Endothelial cell of umbilical vein (primary cell): ENCODE data around the gene MAPKBP1. TPM values are rescaled to one million over a fixed set of nuclear protein-coding genes. Genes with fewer than 3 reads are reported as not detected.

ENCODE experiments used
- BruUV-seq: library from RNA; stranded (reverse); fragments of 400-500 nt; replicated peaks from 2 replicates; lab custom pipeline; 2021; lab: Mats Ljungman, UMichigan
- CTCF ChIA-PET: fragments of 300-600, 350-600 bp; sonication (Branson Sonifier 250); formaldehyde crosslinking; loops from one replicate; lab custom pipeline; 2021; ENCODE audit warnings: antibody characterized with exemption, inconsistent platforms; lab: Charles Lee
- POLR2A ChIA-PET: fragments of 300-600, 350-600 bp; sonication (Branson Sonifier 250); formaldehyde crosslinking; loops from one replicate; lab custom pipeline; 2021; ENCODE audit warnings: antibody characterized with exemption, inconsistent platforms; lab: Charles Lee
- DNase-seq: peaks from one replicate; pipeline ENCODE4 v3.0.0-alpha.2; 2011; ENCODE audit warnings: low read depth, low spot score
- FAIRE-seq: peaks from 2 replicates; lab custom pipeline; 2011; peaks lifted over from hg19 to GRCh38; lab: Jason Lieb, UNC
- H2AFZ ChIP-seq: 2 replicates; pipeline ENCODE4 v1.6.0; 2012; ENCODE audit warnings: low read depth, low read length, control low read depth, inconsistent platforms
- H3K27ac ChIP-seq: 2 replicates; pipeline ENCODE4 v1.5.1; 2011; ENCODE audit warnings: low read depth, mild to moderate bottlenecking, control low read depth, low read length, moderate library complexity; ENCODE audit not compliant: insufficient read depth
- H3K27me3 ChIP-seq, 2 experiments: 2 replicates each; pipeline versions ENCODE4 v1.6.0 to v1.6.1; 2011; ENCODE audit warnings: low read length in 2 of 2, mixed read lengths in 1 of 2; ENCODE audit not compliant: control insufficient read depth in 2 of 2, insufficient read depth in 2 of 2
- H3K36me3 ChIP-seq, 2 experiments: 2 replicates in 1 of 2; 3 replicates in 1 of 2; pipeline ENCODE4 v1.5.1; 2011; ENCODE audit warnings: low read length in 2 of 2, mild to moderate bottlenecking in 1 of 2, moderate library complexity in 1 of 2; ENCODE audit not compliant: control insufficient read depth in 2 of 2, insufficient read depth in 2 of 2; ENCODE audit errors: extremely low read depth in 1 of 2
- H3K4me1 ChIP-seq: 3 replicates; pipeline ENCODE4 v1.5.1; 2011; ENCODE audit warnings: mild to moderate bottlenecking, low read length; ENCODE audit not compliant: control insufficient read depth, insufficient read depth; ENCODE audit errors: extremely low read depth
- H3K4me2 ChIP-seq: 2 replicates; pipeline ENCODE4 v1.6.1; 2011; ENCODE audit warnings: low read length, control low read depth, mixed read lengths; ENCODE audit not compliant: insufficient read depth
- H3K4me3 ChIP-seq, 3 experiments: fragments of 200-600 bp in 1 of 3; sonication (generic), shearing (Covaris generic) in 1 of 3; replicated peaks in 1 of 3; 2 replicates each; pipeline ENCODE4 v1.5.1; 2011 to 2016; ENCODE audit warnings: control low read depth in 3 of 3, low read length in 3 of 3, mild to moderate bottlenecking in 2 of 3, inconsistent platforms in 1 of 3, low read depth in 1 of 3, moderate library complexity in 1 of 3; ENCODE audit not compliant: insufficient read depth in 1 of 3
- H3K79me2 ChIP-seq: 2 replicates; pipeline ENCODE4 v1.6.0; 2012; ENCODE audit warnings: low read length, inconsistent platforms; ENCODE audit not compliant: control insufficient read depth, insufficient read depth
- H3K9ac ChIP-seq: replicated peaks from 2 replicates; pipeline ENCODE3; 2011; ENCODE audit warnings: low read length, control low read depth; ENCODE audit not compliant: insufficient read depth; ENCODE audit errors: extremely low read depth
- H3K9me1 ChIP-seq: replicated peaks from 3 replicates; pipeline ENCODE4 v1.6.0; 2011; ENCODE audit warnings: mild to moderate bottlenecking, low read length; ENCODE audit not compliant: control insufficient read depth, insufficient read depth; ENCODE audit errors: extremely low read depth
- H3K9me3 ChIP-seq: replicated peaks from 2 replicates; pipeline ENCODE4 v1.5.1; 2012; ENCODE audit warnings: low read length, inconsistent platforms; ENCODE audit not compliant: control insufficient read depth, insufficient read depth
- H4K20me1 ChIP-seq: replicated peaks from 2 replicates; pipeline ENCODE3; 2011; ENCODE audit warnings: mild to moderate bottlenecking, low read length; ENCODE audit not compliant: control insufficient read depth, insufficient read depth; ENCODE audit errors: extremely low read depth
- EZH2 ChIP-seq: IDR thresholded peaks from 2 replicates; pipeline ENCODE4 v1.6.1; 2012; ENCODE audit warnings: borderline replicate concordance, low read depth, mild to moderate bottlenecking, moderate library complexity, low read length, inconsistent platforms; ENCODE audit not compliant: severe bottlenecking
- FOS ChIP-seq: IDR thresholded peaks from 2 replicates; pipeline ENCODE4 v1.6.1; 2011; ENCODE audit warnings: mild to moderate bottlenecking, low read length, moderate library complexity, borderline replicate concordance; ENCODE audit not compliant: insufficient read depth
- GATA2 ChIP-seq: IDR thresholded peaks from 2 replicates; pipeline ENCODE4 v1.7.0; 2011; ENCODE audit warnings: low read depth, mild to moderate bottlenecking, moderate library complexity, mixed read lengths, low read length; ENCODE audit not compliant: insufficient read length, insufficient read depth
- JUN ChIP-seq: IDR thresholded peaks from 2 replicates; pipeline ENCODE4 v1.6.1; 2011; ENCODE audit warnings: borderline replicate concordance, low read depth; ENCODE audit not compliant: insufficient read length, insufficient read depth
- MYC ChIP-seq: IDR thresholded peaks from one replicate; pipeline ENCODE4 v1.6.1; 2011; ENCODE audit warnings: mild to moderate bottlenecking, low read depth, low read length
- POLR2A ChIP-seq: IDR thresholded peaks from 2 replicates; pipeline ENCODE4 v1.6.1; 2012; ENCODE audit warnings: low read depth, mild to moderate bottlenecking, control low read depth, low read length
- POLR2AphosphoS5 ChIP-seq: IDR thresholded peaks from 2 replicates; pipeline ENCODE4 v1.6.1; 2012; ENCODE audit warnings: low read depth, mild to moderate bottlenecking, control low read depth, low read length, moderate library complexity; ENCODE audit not compliant: insufficient read depth
- dilution Hi-C: fragments of 300-500 bp; cut with MboI; formaldehyde crosslinking; loops from one replicate; pipeline ENCODE4 v1.15.0; 2019; ENCODE audit warnings: low sequenced_read_pairs; ENCODE audit not compliant: extremely low pct_ligation_motif_present
- intact Hi-C: fragments of 100-400 bp; cut with micrococcal nuclease; formaldehyde crosslinking; loops from one replicate; pipeline ENCODE4 v1.10.0; 2022
- polyA plus RNA-seq, 4 experiments: library from polyadenylated mRNA; depleted of rRNA in 3 of 4; stranded (reverse) in 3 of 4; unstranded in 1 of 4; fragments of >200 nt; gene quantifications; 2 replicates each; pipeline versions ENCODE4 v1.2.1 to v1.2.3, GENCODE V29; 2011 to 2012; ENCODE audit warnings: missing spikeins in 1 of 4
- total RNA-seq: library from RNA; stranded (reverse); gene quantifications from 2 replicates; pipeline ENCODE4 v1.2.3, GENCODE V29; 2021
- TF ChIP-seq, protein P1 (sequence below): IDR thresholded peaks from 2 replicates; pipeline ENCODE4 v1.6.1; 2011; ENCODE audit not compliant: insufficient read depth, insufficient read length
- TF ChIP-seq, protein P2 (sequence below), 2 donors: IDR thresholded peaks; 1 replicate in 1 of 2; 2 replicates in 1 of 2; pipeline ENCODE4 v1.5.1; 2011; ENCODE audit warnings: low read length in 2 of 2, mild to moderate bottlenecking in 2 of 2, moderate library complexity in 2 of 2, control low read depth in 1 of 2, inconsistent platforms in 1 of 2, low read depth in 1 of 2; ENCODE audit not compliant: insufficient read depth in 1 of 2; ENCODE audit errors: extremely low read depth in 1 of 2

The MAPKBP1 gene
- total and polyA plus RNA-seq, 2 donors (not counting 3 experiments of a cell fraction or from before 2014, with no cell fraction given), result 12.3 to 55.8 TPM

DNA sequence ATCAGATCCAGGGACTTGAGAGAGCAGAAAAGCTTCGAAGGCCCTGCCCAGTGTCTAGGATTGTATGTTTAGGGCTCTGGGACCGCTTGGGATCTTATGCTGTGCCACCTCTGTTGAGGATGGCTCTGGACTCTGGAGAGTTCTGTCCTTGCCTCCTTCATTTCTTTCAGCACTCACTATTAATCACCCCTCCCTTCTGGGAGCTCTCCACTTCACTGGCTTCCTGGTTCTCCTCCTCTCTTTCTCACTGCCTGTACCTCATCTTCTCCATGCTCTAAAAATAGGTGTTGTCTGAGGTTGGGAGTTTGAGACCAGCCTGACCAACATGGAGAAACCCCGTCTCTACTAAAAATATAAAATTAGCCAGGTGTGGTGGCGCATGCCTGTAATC, 17.3 kb downstream of the MAPKBP1 start:
- no peaks in the 10 kb centered on the region for H4K20me1 ChIP-seq
- no peaks in the 10 kb centered on the region for H3K9me1 ChIP-seq
- H3K4me1 ChIP-seq, result peaks cover 59% of the 10 kb centered on the region
- TF ChIP-seq, protein P1, sequence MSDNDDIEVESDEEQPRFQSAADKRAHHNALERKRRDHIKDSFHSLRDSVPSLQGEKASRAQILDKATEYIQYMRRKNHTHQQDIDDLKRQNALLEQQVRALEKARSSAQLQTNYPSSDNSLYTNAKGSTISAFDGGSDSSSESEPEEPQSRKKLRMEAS, result no peak
- TF ChIP-seq FOS (no peak), MYC (no peak)
- H3K4me3 ChIP-seq, result no peak overlapping the region
- FAIRE-seq (no peak), DNase-seq (no peak)
- H3K9ac ChIP-seq, result peak overlapping the region; percentile 68
- no peaks in the 10 kb centered on the region for H3K9me3 ChIP-seq
- TSS peak; percentile 43 for BruUV-seq
- no peaks in the 10 kb centered on the region for H3K27me3 ChIP-seq
- H2AFZ ChIP-seq, result no peak overlapping the region
- peaks cover 63% of the 10 kb centered on the region for H3K79me2 ChIP-seq
- peak overlapping the region; percentile 93 for H3K27ac ChIP-seq
- dilution Hi-C loops (no loop called here), intact Hi-C loops (loop anchor here (1.0 kb wide), 2 partner anchors 17 to 20 kb away; partner anchors contain the start of gene MAPKBP1)
- peak overlapping the region; percentile 74 for H3K4me2 ChIP-seq
- CTCF ChIA-PET, result interaction anchor here (0.6 to 10.8 kb wide), 4 partner anchors 10 to 19 kb away, joined by 3 to 219 read pairs (median 4); partner anchors contain the start of gene MAPKBP1
- POLR2A ChIA-PET, result interaction anchor here (1.1 to 1.4 kb wide), 2 partner anchors 14 to 19 kb away, joined by 3 to 9 read pairs; no protein-coding TSS in a partner anchor
- H3K36me3 ChIP-seq, result no peaks in the 10 kb centered on the region

DNA sequence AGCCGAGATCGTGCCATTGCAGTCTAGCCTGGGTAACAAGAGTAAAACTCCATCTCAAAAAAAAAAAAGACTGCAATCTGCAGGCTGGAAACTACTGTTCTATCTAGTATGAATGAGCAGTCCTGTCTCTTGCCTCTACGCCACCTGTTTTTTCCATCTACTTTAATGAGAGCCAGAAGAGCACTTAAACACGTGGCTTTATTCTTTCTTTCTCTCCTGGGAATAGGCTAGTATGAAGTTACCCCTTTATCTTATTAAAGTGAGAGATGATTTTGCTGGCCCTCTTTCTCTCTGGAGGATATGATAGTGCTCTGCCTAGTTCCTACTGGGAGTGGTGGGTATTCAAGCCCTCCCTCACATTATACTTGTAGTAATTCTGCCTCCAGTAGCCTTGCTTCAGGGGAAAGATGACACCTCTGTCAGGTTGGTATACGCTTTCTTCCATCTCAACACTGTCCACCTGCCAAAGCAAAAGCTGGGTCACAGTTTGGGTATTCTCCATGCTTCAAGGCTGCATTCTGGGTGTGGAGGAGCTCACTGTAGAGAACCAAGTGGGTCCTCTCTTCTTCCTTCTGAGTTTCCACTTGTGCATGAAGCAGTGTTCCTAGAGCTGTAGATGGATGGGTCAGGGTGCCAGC, 17.8 kb downstream of the MAPKBP1 start:
- dilution Hi-C loops (no loop called here), intact Hi-C loops (loop anchor here (1.0 kb wide), 2 partner anchors 18 to 19 kb away; partner anchors contain the start of gene MAPKBP1)
- DNase-seq, result no peak
- H3K9me1 ChIP-seq, result no peaks in the 10 kb centered on the region
- peak overlapping the region; percentile 93 for H3K27ac ChIP-seq
- TF ChIP-seq MYC, result no peak
- TF ChIP-seq POLR2AphosphoS5, result no peak
- no peak for TF ChIP-seq POLR2A
- TF ChIP-seq GATA2, result no peak
- TF ChIP-seq FOS, result no peak
- TF ChIP-seq, protein P2, sequence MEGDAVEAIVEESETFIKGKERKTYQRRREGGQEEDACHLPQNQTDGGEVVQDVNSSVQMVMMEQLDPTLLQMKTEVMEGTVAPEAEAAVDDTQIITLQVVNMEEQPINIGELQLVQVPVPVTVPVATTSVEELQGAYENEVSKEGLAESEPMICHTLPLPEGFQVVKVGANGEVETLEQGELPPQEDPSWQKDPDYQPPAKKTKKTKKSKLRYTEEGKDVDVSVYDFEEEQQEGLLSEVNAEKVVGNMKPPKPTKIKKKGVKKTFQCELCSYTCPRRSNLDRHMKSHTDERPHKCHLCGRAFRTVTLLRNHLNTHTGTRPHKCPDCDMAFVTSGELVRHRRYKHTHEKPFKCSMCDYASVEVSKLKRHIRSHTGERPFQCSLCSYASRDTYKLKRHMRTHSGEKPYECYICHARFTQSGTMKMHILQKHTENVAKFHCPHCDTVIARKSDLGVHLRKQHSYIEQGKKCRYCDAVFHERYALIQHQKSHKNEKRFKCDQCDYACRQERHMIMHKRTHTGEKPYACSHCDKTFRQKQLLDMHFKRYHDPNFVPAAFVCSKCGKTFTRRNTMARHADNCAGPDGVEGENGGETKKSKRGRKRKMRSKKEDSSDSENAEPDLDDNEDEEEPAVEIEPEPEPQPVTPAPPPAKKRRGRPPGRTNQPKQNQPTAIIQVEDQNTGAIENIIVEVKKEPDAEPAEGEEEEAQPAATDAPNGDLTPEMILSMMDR (IDR thresholded peaks at IDR 0.05; ENCODE audit: extremely low read depth in 1 of 2, insufficient read depth in 1 of 2, low read depth in 1 of 2, low read length in 2 of 2), result no peak
- TF ChIP-seq JUN, result no peak
- TF ChIP-seq EZH2, result no peak
- TF ChIP-seq, protein P1, result no peak
- H3K9me3 ChIP-seq, result no peaks in the 10 kb centered on the region
- H3K4me1 ChIP-seq, result peaks cover 65% of the 10 kb centered on the region
- no peak overlapping the region for H3K4me3 ChIP-seq
- H3K4me2 ChIP-seq, result no peak overlapping the region
- ChIA-PET POLR2A (no interaction called here), CTCF (interaction anchor here (0.5 to 10.8 kb wide), 3 partner anchors 16 to 133 kb away, joined by 3 to 219 read pairs (median 6); partner anchors contain the start of gene MAPKBP1)
- no peaks in the 10 kb centered on the region for H3K36me3 ChIP-seq
- H4K20me1 ChIP-seq, result no peaks in the 10 kb centered on the region
- peaks cover 62% of the 10 kb centered on the region for H3K79me2 ChIP-seq
- H2AFZ ChIP-seq, result no peak overlapping the region
- H3K9ac ChIP-seq, result no peak overlapping the region
- no peak for FAIRE-seq
- no peaks in the 10 kb centered on the region for H3K27me3 ChIP-seq
- no TSS peak for BruUV-seq
